ENCODE results near the gene DNAJB9.
"Not testable (repeated sequence)": the region's sequence is repeated elsewhere in the genome, so short reads cannot be mapped to it uniquely, and the experiment has no call there.

Gene DNAJB9

DNA sequence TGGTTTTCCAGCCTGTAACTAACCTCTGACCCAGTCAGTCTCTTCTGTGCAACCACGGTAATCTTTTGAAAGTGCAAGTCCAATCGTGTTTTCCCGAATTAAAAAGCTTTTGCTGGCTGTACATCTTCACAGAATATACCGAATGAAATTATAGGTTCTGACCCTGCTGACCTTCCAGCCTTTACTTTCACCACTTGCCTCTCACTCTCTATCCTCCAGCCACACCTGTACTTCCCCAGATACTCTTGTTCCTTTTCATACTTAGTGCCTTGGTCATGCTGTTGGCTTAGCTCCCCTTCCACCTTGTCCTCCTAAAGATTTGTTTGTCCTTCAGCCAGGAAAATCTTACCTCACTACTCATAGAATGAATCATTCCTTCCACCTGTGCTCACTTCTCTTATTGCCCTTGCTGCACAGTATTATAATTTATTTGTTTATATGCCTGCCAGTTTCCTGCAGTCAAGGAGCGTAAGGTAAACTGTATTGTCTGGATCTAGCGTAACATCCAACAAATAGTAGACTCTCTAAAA is 41.4 kb upstream of the DNAJB9 start:
- CTCF ChIA-PET: interaction anchor here (1.6 kb wide), 1 partner anchor 31 kb away, joined by 4 read pairs; no protein-coding TSS in a partner anchor
- POLR2A ChIA-PET: no interaction called here
- no peak for DNase-seq (ENCODE audit: extremely low spot score)
- TF ChIP-seq, protein P1, sequence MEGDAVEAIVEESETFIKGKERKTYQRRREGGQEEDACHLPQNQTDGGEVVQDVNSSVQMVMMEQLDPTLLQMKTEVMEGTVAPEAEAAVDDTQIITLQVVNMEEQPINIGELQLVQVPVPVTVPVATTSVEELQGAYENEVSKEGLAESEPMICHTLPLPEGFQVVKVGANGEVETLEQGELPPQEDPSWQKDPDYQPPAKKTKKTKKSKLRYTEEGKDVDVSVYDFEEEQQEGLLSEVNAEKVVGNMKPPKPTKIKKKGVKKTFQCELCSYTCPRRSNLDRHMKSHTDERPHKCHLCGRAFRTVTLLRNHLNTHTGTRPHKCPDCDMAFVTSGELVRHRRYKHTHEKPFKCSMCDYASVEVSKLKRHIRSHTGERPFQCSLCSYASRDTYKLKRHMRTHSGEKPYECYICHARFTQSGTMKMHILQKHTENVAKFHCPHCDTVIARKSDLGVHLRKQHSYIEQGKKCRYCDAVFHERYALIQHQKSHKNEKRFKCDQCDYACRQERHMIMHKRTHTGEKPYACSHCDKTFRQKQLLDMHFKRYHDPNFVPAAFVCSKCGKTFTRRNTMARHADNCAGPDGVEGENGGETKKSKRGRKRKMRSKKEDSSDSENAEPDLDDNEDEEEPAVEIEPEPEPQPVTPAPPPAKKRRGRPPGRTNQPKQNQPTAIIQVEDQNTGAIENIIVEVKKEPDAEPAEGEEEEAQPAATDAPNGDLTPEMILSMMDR (IDR thresholded peaks at IDR 0.05; ENCODE audit: control extremely low read depth, extremely low read depth, low read depth, missing control alignments): no peak

DNA sequence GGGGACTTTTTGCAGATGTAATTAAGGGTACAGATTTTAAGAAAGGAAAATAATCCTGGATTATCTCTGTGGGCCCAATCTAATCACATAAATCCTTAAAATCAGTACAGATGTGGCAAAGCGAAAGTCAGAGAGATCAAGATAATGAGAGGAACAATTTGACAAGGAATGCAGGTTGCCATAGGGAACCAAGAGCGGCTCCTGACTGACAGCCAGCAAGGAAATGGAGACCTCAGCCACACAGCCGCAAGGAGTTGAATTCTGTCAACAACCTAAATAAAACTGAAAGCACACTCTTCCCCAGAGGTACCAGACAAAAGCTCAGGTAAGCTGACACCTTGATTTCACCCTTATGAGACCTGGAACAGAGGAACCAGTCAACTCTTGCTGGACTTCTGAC is 40.3 kb upstream of the DNAJB9 start:
- DNase-seq (ENCODE audit: extremely low spot score): no peak
- CTCF ChIA-PET: interaction anchor here (1.6 kb wide), 1 partner anchor 32 kb away, joined by 4 read pairs; no protein-coding TSS in a partner anchor
- POLR2A ChIA-PET: no interaction called here
- TF ChIP-seq, protein P1 (IDR thresholded peaks at IDR 0.05; ENCODE audit: control extremely low read depth, extremely low read depth, low read depth, missing control alignments): no peak

DNA sequence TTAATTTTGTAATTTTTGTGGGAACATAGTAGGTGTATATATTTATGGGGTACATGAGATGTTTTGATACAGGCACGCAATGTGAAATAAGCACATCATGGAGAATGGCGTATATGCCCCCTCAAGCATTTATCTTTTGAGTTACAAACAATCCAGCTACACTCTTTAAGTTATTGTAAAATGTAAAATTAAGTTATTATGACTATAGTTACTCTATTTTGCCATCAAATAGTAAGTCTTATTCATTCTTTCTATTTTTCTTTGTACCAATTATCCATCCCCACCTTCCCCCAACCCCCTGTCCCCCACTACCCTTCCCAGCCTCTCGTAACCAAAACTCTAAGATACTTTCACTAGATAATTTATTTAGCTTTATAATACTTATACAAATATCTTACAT is 36.0 kb upstream of the DNAJB9 start:
- ChIA-PET POLR2A (no interaction called here), CTCF (interaction anchor here (1.2 to 1.3 kb wide), 2 partner anchors 19 to 26 kb away, joined by 3 to 7 read pairs; no protein-coding TSS in a partner anchor)
- DNase-seq (ENCODE audit: extremely low spot score): no peak
- TF ChIP-seq, protein P1 (IDR thresholded peaks at IDR 0.05; ENCODE audit: control extremely low read depth, extremely low read depth, low read depth, missing control alignments): no peak

DNA sequence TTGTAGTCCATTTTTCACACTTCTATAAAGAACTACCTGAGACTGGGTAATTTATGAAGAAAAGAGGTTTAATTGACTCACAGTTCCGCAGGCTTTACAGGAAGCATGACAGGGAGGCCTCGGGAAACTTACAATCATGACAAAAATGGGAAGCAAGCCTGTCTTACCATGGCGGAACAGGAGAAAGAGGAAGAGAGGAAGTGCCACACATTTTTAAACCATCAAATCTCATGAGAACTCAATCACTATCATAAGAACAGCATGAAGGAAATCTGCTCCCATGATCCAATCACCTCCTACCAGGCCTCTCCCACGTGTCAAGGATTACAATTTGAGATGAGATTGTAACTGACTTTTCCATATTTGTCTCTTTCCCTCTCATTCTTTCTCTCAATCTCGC is 34.4 kb upstream of the DNAJB9 start:
- TF ChIP-seq, protein P1 (IDR thresholded peaks at IDR 0.05; ENCODE audit: control extremely low read depth, extremely low read depth, low read depth, missing control alignments): no peak
- ChIA-PET CTCF (no interaction called here), POLR2A (no interaction called here)
- no peak for DNase-seq (ENCODE audit: extremely low spot score)

DNA sequence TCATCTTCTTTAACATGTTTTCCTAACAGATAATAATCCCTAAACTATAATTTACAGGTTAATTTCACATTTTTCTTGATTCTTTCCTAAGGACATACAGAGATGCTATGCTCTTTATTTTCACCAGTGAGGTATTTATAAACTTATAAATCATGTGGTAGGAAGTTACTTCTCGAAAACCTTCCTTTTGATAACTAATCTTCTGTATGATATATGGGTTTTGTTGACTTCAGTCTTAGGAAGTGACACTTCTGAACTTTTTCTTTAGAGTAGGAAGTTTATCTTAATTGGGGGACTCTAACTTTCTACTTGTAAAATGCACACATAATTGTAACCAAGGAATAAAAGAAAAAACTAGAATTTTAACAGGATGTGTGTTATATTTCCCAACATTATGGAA is 33.9 kb upstream of the DNAJB9 start:
- POLR2A ChIA-PET: no interaction called here
- DNase-seq (ENCODE audit: extremely low spot score): no peak
- TF ChIP-seq, protein P1 (IDR thresholded peaks at IDR 0.05; ENCODE audit: control extremely low read depth, extremely low read depth, low read depth, missing control alignments): no peak
- CTCF ChIA-PET: no interaction called here

DNA sequence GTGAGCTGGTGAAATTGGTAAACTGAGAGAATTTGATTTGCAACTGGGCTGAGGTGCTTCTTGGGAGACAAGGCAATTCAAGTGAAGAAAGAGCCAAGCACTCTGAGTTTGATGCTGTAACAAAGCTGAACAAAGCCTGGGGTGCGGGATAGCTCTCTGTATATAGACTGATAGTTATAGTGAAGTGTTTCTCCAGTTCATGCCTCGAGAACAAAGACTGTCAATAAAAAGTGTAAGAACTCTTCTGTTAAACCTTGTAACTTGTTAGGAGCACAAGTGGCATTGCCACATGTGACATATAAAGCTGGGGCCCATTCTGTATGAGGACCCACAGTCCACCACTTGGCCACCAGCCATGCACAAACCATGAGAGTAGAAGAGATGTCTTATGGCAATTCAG is 32.4 kb upstream of the DNAJB9 start:
- ChIA-PET CTCF (interaction anchor here (1.2 to 1.5 kb wide), 3 partner anchors 11 to 40 kb away, joined by 3 to 6 read pairs (median 4); partner anchors contain the start of genes DNAJB9 and THAP5), POLR2A (no interaction called here)
- TF ChIP-seq, protein P1 (IDR thresholded peaks at IDR 0.05; ENCODE audit: control extremely low read depth, extremely low read depth, low read depth, missing control alignments): no peak
- no peak for DNase-seq (ENCODE audit: extremely low spot score)

DNA sequence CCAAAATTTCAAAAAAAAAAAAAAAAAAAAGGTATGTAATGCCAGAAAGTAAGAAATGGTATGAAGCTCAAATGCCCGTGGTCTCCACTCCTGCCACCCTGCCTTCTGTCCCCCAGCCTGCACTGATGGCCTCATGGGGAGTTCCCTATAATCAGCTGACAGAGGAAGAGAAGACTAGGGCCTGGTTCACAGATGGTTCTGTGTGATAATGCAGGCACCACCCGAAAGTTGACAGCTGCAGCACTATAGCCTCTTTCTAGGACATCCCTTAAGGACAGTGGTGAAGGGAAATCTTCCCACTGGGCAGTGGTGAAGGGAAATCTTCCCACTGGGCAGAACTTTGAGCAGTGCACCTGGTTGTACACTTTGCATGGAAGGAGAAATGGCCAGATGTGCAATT is 31.4 kb upstream of the DNAJB9 start:
- POLR2A ChIA-PET; DNase-seq (ENCODE audit: extremely low spot score): not testable (repeated sequence)
- CTCF ChIA-PET: interaction anchor here (1.5 kb wide), 1 partner anchor 41 kb away, joined by 4 read pairs; no protein-coding TSS in a partner anchor

DNA sequence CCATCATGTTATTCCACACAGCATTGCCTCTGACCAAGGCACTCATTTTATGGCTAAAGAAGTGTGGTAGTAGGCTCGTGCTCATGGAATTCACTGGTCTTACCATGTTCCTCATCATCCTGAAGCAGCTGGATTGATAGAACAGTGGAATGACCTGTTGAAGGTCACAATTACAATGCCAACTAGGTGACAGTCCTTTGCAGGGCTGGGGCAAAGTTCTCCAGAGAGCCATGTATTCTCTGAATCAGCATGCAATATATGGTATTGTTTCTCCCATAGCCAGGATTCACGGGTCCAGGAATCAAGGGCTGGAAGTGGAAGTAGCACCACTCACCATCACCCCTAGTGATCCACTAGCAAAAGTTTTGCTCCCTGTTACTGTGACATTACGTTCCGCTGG is 31.0 kb upstream of the DNAJB9 start:
- POLR2A ChIA-PET; DNase-seq (ENCODE audit: extremely low spot score): not testable (repeated sequence)
- CTCF ChIA-PET: interaction anchor here (1.5 kb wide), 1 partner anchor 41 kb away, joined by 4 read pairs; no protein-coding TSS in a partner anchor

Data from GM10248 (cell line).